Measurements from ENCODE around the gene COL11A2.

Gene COL11A2

GRCh38 chr6:33208091-33208967 is 16.1 kb upstream of the COL11A2 start, which contains the start of gene RING1:
Gene RING1 (plus strand): TSS chr6:33208500. CDS start chr6:33208823, 323 bp downstream.
- H3K27me3 ChIP-seq (ENCODE audit: insufficient read depth, low read depth, severe bottlenecking): no peaks in the 10 kb centered on the region
- peak within 1 kb of the TSS; percentile 89 for H3K27ac ChIP-seq

DNA sequence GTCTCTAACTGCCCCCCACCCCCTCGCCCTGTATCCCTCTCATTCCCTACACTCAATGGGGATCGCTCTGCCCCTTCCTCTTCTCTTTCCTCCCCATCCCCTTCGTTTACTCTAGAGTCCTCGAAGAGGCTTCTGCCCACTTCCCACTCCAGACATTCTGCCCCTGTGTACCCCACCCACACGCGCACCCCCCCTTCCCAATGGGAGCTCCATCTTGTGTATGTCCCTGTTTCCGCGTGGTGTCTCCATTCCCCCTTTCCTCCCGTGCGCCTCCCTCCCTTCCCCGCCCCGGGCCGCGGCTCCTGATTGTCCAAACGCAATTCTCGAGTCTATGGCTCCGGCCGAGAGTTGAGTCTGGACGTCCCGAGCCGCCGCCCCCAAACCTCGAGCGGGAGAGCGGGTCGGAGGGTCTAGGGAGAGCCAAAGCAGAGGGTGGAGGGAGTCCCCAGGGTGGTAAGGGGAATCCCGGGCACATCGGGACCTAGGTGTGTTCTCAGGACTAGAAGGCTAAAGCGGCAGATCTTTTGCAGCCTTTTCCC is 15.4 kb upstream of the COL11A2 start:
- Histone ChIP-seq H3K9me3 (ENCODE audit: severe bottlenecking) (no peaks in the 10 kb centered on the region), H3K27ac (peak overlapping the region; percentile 89), H3K4me3 (ENCODE audit: low read depth, low read length) (peak overlapping the region; percentile 91), H3K27me3 (ENCODE audit: insufficient read depth, low read depth, severe bottlenecking) (no peaks in the 10 kb centered on the region), H3K36me3 (peaks cover 49% of the 10 kb centered on the region)
- peak; percentile 71 for DNase-seq
- TF ChIP-seq, protein P1, sequence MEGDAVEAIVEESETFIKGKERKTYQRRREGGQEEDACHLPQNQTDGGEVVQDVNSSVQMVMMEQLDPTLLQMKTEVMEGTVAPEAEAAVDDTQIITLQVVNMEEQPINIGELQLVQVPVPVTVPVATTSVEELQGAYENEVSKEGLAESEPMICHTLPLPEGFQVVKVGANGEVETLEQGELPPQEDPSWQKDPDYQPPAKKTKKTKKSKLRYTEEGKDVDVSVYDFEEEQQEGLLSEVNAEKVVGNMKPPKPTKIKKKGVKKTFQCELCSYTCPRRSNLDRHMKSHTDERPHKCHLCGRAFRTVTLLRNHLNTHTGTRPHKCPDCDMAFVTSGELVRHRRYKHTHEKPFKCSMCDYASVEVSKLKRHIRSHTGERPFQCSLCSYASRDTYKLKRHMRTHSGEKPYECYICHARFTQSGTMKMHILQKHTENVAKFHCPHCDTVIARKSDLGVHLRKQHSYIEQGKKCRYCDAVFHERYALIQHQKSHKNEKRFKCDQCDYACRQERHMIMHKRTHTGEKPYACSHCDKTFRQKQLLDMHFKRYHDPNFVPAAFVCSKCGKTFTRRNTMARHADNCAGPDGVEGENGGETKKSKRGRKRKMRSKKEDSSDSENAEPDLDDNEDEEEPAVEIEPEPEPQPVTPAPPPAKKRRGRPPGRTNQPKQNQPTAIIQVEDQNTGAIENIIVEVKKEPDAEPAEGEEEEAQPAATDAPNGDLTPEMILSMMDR (IDR thresholded peaks at IDR 0.05; ENCODE audit: low read depth, low read length): no peak

More at GRCh38 chr6:33208091-33208967, 16.1 kb upstream of the COL11A2 start, which contains the start of gene RING1:
- Histone ChIP-seq H3K9me3 (ENCODE audit: severe bottlenecking) (no peaks in the 10 kb centered on the region), H3K36me3 (peaks cover 42% of the 10 kb centered on the region), H3K4me3 (ENCODE audit: low read depth, low read length) (peak within 1 kb of the TSS; percentile 91)
- peak; percentile 90 for DNase-seq
- TF ChIP-seq, protein P1 (IDR thresholded peaks at IDR 0.05; ENCODE audit: low read depth, low read length): no peak

DNA sequence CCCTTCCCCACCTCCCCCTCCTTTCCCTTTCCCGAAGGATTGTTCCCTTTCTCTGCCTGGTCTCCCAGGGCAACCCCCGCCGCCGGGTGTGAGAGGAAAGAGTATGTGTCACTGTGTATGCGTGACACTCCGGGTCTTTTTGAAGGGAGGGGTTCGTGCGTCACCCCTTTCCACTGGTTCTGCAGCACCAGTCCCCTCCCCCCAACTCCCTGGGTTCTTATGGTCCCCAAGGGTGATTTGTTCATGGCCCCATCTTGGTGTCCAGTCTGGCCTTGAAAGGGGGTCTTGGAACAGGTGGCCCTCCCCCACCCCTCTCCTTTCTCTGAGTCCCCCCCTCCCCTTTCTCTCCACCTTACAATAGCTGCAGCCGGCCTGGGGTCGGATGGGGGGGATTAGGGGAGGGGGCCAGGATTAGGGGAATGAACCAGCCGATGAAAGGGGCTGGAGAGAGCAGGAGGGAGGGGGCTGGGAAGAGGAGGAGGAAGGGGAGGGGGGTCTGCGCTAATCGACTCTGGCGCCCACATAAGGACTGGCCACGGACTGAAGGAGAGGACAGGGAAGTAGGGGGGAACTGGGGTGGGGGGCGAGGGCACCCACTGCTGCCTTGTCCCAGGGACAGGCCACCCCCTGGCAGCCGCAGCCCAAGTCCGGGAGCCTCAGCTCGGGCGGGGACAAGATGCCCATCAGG is 14.7 kb upstream of the COL11A2 start:
- Histone ChIP-seq H3K4me3 (ENCODE audit: low read depth, low read length) (peak overlapping the region; percentile 91), H3K36me3 (peaks cover 49% of the 10 kb centered on the region), H3K27me3 (ENCODE audit: insufficient read depth, low read depth, severe bottlenecking) (no peaks in the 10 kb centered on the region), H3K27ac (peak overlapping the region; percentile 89), H3K9me3 (ENCODE audit: severe bottlenecking) (no peaks in the 10 kb centered on the region)
- DNase-seq: no peak
- TF ChIP-seq, protein P1 (IDR thresholded peaks at IDR 0.05; ENCODE audit: low read depth, low read length): no peak

DNA sequence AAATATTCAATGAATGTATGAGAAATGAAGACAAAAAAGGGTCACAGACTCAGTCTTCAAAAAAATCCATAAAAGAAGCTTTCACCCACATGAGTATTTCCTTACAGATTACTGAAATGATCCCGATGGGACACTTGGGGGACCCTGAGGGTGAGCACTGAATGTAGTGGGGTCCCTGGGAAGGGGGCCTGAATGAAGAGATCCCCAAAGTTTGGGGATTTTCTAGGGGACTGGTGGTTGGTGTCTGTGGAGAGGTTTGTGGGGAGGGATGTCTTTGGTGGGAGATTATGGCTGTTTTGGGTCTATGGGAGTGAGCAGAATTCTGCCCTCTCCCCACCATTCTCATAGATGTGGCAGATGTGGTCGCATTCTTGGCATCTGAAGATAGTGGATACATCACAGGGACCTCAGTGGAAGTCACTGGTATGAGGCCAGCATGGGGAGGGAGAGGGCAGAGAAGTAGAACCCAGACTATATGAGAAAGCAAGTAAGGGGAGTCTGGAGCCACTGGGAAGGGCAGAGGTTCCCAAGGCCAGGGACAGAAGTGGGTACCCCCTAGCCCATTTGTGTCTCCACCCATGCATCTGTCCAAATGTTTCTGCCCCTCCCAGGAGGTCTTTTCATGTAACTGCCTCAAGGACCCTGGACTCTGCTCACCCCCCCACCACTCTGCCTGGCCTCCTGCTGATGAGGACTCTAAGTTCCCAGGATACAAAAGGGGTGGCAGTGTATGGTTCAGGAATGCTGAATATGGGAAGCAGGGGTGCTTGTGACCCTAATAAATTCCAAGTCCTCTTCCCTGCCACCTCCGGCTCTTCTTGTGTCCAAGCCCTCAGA is 14.0 kb upstream of the COL11A2 start:
- Histone ChIP-seq H3K9me3 (ENCODE audit: severe bottlenecking) (no peaks in the 10 kb centered on the region), H3K27ac (no peak overlapping the region; the same call in 1 of the 2 replicates), H3K36me3 (peaks cover 51% of the 10 kb centered on the region), H3K27me3 (ENCODE audit: insufficient read depth, low read depth, severe bottlenecking) (no peaks in the 10 kb centered on the region), H3K4me3 (ENCODE audit: low read depth, low read length) (no peak overlapping the region)
- TF ChIP-seq, protein P1 (IDR thresholded peaks at IDR 0.05; ENCODE audit: low read depth, low read length): no peak
- no peak for DNase-seq
